Activated CD4-positive, alpha-beta T cell treated with anti-CD3 and anti-CD28 coated beads, Interleukin-10, Interleukin-2, amounts not matched to agents 100 ng/mL and 50 ng/mL, durations not matched to agents 16 hours and 8 hours (primary cell): ENCODE results near the gene UBTD2.
"Not testable (repeated sequence)": the region's sequence is repeated elsewhere in the genome, so short reads cannot be mapped to it uniquely, and the experiment has no call there.

ENCODE experiments used
- DNase-seq: peaks from one replicate; pipeline ENCODE4 v3.0.0-alpha.2; 2020

Gene UBTD2, protein sequence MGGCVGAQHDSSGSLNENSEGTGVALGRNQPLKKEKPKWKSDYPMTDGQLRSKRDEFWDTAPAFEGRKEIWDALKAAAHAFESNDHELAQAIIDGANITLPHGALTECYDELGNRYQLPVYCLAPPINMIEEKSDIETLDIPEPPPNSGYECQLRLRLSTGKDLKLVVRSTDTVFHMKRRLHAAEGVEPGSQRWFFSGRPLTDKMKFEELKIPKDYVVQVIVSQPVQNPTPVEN

GRCh38 chr5:172283020-172283861, at the start of gene UBTD2:
TSS of gene UBTD2 (minus strand) at chr5:172283764. CDS start at chr5:172283665, 99 bp downstream.
- DNase-seq, result peak; percentile 82

DNA sequence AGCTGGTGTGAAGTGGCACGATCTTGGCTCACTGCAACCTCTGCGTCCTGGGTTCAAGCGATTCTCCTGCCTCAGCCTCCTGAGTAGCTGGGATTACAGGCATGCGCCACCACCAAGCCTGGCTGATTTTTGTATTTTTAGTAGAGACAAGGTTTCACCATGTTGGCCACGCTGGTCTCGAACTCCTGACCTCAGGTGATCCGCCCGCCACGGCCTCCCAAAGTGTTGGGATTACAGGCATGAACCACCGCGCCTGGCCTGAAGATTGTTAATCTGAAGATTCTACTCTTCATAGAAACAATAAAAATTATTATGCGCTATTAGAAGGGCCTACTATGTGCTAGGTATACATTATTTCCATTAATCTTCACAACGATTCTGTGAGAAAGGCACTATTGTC, 43.3 kb upstream of the UBTD2 start:
- not testable (repeated sequence) for DNase-seq

- DNase-seq, result no peak
Observed at GRCh38 chr5:172325452-172325851, 41.9 kb upstream of the UBTD2 start.

DNA sequence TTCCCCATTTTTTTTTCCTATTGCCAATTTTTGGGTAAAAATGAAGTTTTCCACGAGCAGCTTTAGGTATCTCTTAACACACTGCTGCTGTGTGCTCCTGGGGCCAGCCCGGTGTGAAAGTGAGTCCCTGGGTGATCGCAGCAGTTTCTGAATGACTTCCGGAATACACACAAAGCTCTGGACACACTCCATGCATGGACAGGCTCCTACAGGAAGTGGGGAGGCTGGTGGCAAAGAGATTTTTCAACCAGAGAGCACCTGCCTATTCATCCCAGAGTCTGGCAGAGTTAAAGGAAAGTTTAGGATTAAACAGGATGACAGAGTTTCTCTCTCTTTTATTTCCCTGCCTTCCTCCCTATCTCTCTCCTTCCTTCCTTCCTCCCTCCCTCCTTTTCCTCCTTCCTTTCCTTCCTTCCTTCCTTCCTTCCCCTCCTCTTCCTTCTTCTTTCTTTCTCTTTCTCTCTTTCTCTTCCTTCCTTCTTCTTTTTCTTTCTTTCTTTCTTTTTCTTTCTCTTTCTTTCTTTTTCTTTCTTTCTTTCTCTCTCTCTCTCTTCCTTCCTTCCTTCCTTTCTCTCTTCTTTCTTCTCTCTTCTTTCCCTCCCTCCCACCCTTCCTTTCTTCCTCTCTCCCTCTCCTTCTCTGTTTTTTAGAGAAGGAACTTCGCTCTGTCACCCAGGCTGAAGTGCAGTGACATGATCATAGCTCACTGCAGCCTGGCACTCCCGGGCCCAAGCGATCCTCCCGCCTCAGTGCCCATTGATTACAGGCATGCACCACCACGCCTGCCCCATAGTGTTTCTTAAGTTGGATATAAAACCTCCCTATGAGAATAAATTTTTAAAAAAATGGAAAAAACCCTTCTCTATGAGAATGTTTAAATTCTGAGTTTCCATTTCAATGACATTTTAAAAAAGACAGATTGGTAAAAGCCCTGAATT, 38.7 kb upstream of the UBTD2 start:
- no peak for DNase-seq

DNA sequence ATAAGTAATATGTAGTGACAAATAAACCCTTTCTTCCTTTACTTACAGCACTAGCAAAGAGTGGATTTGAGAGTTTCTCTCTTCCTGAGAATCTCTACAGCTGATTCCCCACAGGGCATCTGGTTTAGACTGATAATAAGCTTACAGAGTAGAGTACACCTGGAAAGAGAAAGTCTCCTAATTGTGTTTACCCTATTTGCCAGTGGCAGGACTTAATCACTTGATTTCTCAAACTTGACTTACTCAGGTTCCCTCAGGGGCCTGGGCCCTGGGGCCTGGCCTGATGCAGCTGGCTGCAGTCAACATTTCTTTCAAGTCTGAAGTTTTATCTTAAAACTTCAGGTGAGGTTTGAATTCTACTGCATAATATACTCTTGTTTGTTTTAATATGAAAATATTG, 38.0 kb upstream of the UBTD2 start:
- no peak for DNase-seq

- DNase-seq, result no peak
Observed at GRCh38 chr5:172319708-172320441, 36.3 kb upstream of the UBTD2 start.

DNA sequence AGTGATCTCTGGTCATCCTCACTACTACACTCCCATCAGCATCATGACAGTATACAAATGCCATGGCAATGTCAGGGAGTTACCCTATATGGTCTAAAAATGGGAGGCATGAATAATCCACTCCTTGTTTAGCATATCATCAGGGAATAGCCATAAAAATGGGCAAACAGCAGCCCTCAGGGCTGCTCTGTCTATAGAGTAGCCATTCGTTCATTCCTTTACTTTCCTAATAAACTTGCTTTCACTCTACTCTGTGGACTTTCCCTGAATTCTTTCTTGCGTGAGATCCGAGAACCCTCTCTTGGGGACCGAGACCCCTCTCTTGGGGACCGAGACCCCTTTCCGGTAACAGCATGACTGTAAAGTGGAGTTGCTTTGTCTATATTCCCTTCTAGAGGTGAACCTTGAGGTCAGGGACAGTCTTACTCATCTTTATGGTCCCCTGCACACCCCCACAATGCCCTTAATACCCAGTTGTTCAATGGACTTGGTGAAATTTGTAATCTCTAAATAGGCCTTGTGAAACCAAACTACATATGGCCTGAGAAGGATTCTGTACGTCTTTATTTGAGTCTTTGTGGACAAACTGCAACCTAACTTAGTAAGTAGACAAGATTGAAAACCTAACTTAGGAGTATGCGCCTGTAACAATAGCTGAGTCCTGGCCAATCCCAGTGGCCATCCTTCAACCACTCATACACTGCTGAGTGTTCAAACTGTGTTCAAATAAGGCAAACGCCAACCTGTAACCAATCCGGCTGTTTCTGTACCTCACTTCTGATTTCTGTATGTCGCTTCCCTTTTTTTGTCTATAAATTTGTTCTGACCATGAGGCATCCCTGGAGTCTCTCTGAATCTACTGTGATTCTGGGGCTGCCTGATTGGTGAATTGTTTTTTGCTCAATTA, 32.3 kb upstream of the UBTD2 start:
- no peak for DNase-seq

DNA sequence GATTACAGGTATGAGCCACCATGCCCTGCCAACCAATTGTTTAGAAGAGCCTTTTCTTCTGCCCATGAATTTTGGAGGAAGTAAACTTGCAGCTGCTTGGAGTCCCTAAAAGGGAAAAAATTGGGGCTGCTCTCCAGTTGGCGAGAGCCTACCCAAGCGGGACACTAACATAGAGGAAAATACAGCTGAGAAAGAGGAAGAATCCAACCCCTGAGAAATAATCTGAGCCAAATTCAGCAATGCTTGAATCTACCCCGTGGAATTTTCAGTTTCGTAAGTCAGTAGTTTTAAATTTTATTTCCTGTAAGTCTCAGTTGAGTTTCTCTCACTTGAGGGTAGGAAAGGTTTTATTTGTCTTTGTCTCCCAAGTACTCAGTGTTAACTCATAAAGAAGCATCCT, 30.4 kb upstream of the UBTD2 start:
- DNase-seq, result no peak

DNA sequence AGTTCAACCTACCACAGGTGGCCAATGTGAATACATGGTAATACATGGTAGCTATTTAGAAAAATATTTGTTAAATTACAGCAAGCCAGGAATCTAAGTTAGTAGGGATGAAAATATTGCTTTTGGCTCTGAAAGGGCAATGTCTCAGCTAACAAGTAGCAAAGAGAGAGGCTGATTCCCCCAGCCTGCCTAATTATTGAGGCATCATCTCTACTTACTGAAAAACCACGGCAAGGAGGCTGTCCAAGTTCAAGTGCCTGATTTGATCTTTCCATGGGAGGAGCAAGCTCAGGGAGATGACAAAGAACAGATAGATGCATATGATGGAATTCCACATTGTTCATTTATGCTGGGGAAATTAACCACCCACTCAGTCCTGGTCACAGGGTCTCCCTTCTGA, 28.7 kb upstream of the UBTD2 start:
- no peak for DNase-seq

- DNase-seq, result no peak
Observed at GRCh38 chr5:172311605-172312004, 28.0 kb upstream of the UBTD2 start.

DNA sequence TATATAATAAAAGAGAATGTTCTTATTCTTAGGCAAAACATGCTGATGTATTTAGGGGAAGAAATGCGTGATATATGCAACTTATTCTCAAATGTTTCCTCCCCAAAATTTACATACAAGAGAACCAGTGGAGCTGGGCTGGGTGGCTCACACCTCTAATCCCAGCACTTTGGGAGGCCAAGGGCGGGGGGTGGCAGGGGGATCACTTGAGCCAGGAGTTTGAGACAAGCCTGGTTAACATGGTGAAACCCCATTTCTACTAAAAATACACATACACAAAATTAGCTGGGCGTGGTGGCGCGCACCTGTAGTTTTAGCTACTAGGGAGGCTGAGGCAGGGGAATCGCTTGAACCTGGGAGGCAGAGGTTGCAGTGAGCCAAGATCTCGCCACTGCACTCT, 27.5 kb upstream of the UBTD2 start:
- DNase-seq, result no peak

DNA sequence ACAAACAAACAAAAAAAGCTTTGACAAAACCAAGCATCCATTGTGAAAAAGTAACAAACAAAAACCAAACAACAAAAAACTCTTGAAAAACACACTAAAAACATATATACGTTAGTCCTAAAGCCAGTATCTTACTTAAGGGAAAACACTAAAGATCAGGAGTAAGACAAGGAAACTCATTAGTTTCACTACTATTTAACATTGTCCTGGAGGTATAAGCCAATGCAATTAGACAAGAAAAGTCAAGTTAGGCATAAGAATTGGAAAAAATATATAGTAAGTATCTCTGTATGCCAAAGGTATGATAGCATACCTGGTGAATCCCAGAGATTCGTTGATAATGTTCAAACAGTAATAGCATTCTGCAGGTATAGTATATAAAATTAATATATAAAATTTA, 21.8 kb upstream of the UBTD2 start:
- no peak for DNase-seq

GRCh38 chr5:172303572-172304335, 20.2 kb upstream of the UBTD2 start:
- DNase-seq, result no peak

- DNase-seq, result no peak
Observed at GRCh38 chr5:172303162-172303561, 19.6 kb upstream of the UBTD2 start.

DNA sequence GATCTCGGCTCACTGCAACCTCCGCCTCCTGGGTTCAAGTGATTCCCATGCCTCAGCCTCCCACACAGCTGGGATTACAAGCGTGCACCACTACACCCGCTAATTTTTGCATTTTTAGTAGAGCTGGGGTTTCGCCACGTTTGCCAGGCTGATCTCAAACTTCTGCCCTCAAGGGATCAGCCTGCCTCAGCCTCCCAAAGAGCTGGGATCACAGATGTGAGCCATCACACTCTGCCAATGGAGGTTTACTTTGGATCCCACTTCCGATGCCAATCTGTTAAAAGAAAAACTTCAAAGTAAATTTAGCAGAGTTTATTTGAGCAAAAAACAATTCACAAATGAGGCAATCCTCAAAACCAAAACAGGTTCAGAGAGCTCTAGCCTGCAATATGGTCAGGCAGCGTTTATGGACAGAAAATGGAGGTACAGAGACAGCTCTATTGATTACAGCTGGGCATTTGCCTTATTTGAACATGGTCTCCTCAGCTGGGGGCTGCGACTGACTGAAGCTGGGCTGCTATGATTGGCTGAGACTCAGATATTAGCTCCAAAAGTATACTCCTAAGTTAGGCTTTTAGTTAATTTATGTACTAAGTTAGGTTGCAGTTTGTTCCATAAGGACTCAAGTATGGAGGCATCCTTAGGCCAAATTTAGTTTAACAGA, 18.6 kb upstream of the UBTD2 start:
- no peak for DNase-seq

DNA sequence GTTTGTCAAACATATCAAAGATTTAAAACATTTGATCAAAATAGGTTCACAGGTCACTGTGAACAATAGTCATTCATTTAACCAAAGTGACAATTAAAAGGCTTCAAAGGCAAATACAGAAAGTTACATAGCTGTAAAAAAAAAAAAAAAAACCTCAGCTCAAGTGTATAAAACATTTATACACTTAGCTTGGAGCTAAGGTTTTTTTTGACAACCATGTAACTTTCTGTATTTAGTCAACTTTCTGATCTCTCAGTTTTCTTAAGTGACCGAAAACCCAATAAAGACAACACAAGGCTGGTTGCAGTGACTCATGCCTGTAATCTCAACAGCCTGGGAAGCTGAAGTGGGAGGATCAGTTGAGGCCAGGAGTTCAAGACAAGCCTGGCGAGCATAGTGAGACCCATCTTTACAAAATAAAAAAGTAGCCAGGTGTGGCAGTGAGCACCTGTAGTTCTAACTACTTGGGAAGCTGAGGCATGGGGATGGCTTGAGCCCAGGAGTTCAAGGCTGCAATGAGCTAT, 16.4 kb upstream of the UBTD2 start:
- no peak for DNase-seq

DNA sequence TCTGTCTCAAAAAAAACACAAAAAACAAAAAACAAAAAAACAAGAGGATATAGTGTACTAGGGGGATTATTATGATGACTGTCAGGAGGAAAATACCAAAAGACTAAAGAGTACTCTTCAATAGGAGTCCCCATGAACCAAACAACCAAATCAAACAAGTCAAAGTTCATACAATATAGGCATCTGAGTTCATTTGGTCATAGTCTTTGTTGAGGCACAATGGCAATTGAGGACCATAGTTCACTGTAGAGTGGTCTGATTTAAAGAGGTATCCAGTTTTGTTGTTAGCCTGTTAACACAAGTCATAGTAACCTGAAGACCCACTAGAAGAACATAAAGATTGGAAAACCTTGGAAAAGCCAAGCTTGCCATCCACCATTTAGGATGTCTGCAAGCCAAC, 11.3 kb upstream of the UBTD2 start:
- DNase-seq, result no peak

DNA sequence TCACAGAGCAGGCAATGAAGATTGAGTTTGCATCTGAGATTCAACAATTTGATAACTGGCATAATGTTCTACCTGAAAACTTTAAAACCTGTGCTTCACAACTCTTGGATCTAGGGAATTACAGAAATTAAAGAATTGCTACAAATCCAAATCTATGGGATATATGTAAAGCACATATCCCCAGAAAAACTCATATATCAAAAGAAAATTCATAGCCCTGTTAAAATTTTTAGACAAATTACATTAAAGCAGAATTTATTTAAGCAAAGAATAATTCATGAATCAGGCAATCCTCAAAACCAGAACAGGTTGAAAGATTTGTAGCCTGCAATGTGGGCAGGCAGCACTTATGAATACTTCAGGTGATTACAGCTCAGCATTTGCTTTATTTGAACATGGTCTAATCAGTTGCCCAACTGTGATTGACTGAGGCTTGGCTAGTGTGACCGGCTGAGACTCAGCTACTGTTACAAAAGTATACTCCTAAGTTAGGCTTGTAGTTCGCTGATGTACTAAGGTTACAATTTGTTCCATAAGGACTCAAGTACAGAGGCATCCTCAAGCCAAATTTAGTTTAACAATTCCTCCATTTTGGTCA, 10.3 kb upstream of the UBTD2 start:
- DNase-seq, result no peak

DNA sequence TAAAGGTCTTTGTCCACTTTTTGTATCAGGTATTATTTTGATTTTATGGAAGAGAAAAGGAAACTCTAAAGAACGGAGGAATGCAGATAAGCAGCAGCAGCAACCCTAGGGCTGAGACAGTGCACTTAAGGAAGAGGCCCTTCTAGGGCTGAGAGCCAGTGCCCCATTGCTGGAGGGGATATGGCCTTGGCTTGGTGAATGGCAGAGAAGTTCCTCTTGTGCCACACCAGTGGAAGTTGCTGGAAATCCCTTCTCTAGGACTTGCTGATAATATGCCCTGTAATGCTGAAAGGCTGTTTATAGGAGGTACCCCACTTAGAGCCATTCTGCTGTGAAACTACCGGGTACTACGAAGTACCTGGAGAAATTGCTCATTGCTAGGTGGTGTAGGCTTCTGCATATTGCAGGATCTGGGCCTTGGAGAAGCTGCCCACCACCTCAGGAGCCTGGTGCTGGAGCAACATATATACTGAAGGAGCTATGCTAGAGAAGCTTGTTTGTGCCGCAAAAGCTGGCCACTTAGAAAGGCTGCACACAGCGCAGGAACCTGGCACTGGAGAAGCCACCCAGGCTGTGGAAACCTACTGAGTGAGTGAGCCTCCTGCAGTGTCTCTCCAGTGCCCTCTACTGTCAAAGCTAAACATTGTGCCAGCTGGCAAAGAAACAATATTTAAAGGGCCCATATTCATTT, 9.6 kb upstream of the UBTD2 start:
- peak; percentile 83 for DNase-seq
